Naive thymus-derived CD4-positive, alpha-beta T cell (primary cell): Measurements from ENCODE around the gene DDX17. TPM values are rescaled to one million over a fixed set of nuclear protein-coding genes. Genes with fewer than 3 reads are reported as not detected.

Source experiments
- ATAC-seq: fragments of 150-1000 bp; cut with Tn5 transposase; 2 replicates; pipeline ENCODE4 v1.10.0; 2021; ENCODE audit warnings: mild to moderate bottlenecking, moderate library complexity
- CTCF ChIA-PET: fragments of 350-600 bp; sonication (Branson Sonifier 250); formaldehyde crosslinking; loops from one replicate; lab custom pipeline; 2021; ENCODE audit warnings: antibody characterized with exemption; lab: Charles Lee
- POLR2A ChIA-PET: fragments of 350-600 bp; sonication (Branson Sonifier 250); formaldehyde crosslinking; loops from one replicate; lab custom pipeline; 2021; ENCODE audit warnings: antibody characterized with exemption, inconsistent platforms; lab: Charles Lee
- DNase-seq, 9 donors: peaks; one replicate each; pipeline versions ENCODE4 v3.0.0 to v3.0.0-alpha.2; 2020 to 2022; ENCODE audit warnings: mixed read lengths in 1 of 9
- H3K27ac ChIP-seq: one replicate; pipeline ENCODE4 v1.7.0; 2013; ENCODE audit warnings: mild to moderate bottlenecking, low read depth, low read length, moderate library complexity
- H3K27me3 ChIP-seq, 2 donors: one replicate each; pipeline ENCODE4 v1.7.0; 2013; ENCODE audit warnings: low read length in 2 of 2, mild to moderate bottlenecking in 2 of 2, moderate library complexity in 2 of 2; ENCODE audit not compliant: control insufficient read depth in 2 of 2, insufficient read depth in 2 of 2
- H3K36me3 ChIP-seq, 3 experiments: 1 replicate in 2 of 3; 2 replicates in 1 of 3; pipeline ENCODE4 v1.7.0; 2013; ENCODE audit warnings: low read length in 3 of 3, mild to moderate bottlenecking in 3 of 3, moderate library complexity in 1 of 3; ENCODE audit not compliant: insufficient read depth in 3 of 3, control insufficient read depth in 2 of 3
- H3K4me1 ChIP-seq, 2 donors: one replicate each; pipeline ENCODE4 v1.7.0; 2013; ENCODE audit warnings: low read length in 2 of 2, mild to moderate bottlenecking in 2 of 2, moderate library complexity in 1 of 2; ENCODE audit not compliant: control insufficient read depth in 2 of 2, insufficient read depth in 2 of 2
- H3K4me3 ChIP-seq: 2 replicates; pipeline ENCODE4 v1.7.0; 2013; ENCODE audit warnings: mild to moderate bottlenecking, low read length
- H3K9me3 ChIP-seq, 3 experiments: 1 replicate in 2 of 3; 2 replicates in 1 of 3; pipeline ENCODE4 v1.7.0; 2013; ENCODE audit warnings: low read length in 3 of 3; ENCODE audit not compliant: control insufficient read depth in 2 of 3
- H3K27ac Mint-ChIP-seq, 9 donors: one replicate each; pipeline ENCODE4 v1.8.0; 2020 to 2022; ENCODE audit warnings: mixed read lengths in 9 of 9, mild to moderate bottlenecking in 8 of 9, moderate library complexity in 5 of 9, inconsistent platforms in 2 of 9
- H3K27me3 Mint-ChIP-seq, 5 donors: one replicate each; pipeline ENCODE4 v1.8.0; 2021 to 2022; ENCODE audit warnings: mixed read lengths in 5 of 5, mild to moderate bottlenecking in 1 of 5
- H3K36me3 Mint-ChIP-seq, 5 donors: one replicate each; pipeline ENCODE4 v1.8.0; 2020 to 2022; ENCODE audit warnings: mixed read lengths in 5 of 5, mild to moderate bottlenecking in 3 of 5, inconsistent platforms in 1 of 5
- H3K4me1 Mint-ChIP-seq, 7 donors: one replicate each; pipeline ENCODE4 v1.8.0; 2020 to 2022; ENCODE audit warnings: mixed read lengths in 7 of 7, mild to moderate bottlenecking in 3 of 7, inconsistent platforms in 1 of 7
- H3K4me3 Mint-ChIP-seq, 10 donors: one replicate each; pipeline ENCODE4 v1.8.0; 2020 to 2022; ENCODE audit warnings: mild to moderate bottlenecking in 10 of 10, mixed read lengths in 10 of 10, moderate library complexity in 6 of 10, inconsistent platforms in 2 of 10
- H3K9me3 Mint-ChIP-seq, 11 donors: one replicate each; pipeline ENCODE4 v1.8.0; 2020 to 2022; ENCODE audit warnings: mixed read lengths in 11 of 11, mild to moderate bottlenecking in 4 of 11, inconsistent platforms in 1 of 11, moderate library complexity in 1 of 11
- intact Hi-C, 2 donors: fragments of 100-400 bp; cut with micrococcal nuclease; formaldehyde crosslinking; loops; one replicate each; pipeline ENCODE4 v1.15.1; 2023
- polyA plus RNA-seq, 2 donors: library from polyadenylated mRNA; unstranded; fragments of 300-500 nt; fragmentation: Illumina TruSeq; gene quantifications; one replicate each; pipeline ENCODE4 v1.2.3, GENCODE V29; 2021
- total RNA-seq, 6 experiments: library from RNA in 5 of 6; stranded (reverse) in 5 of 6; gene quantifications; 1 replicate in 5 of 6; 2 replicates in 1 of 6; pipeline ENCODE4 v1.2.3 and lab custom pipeline; 2021 to 2026

DDX17 gene
- total and polyA plus RNA-seq, 7 experiments from 2014 or later = 37.7 to 1,097 (median 652) TPM

DNA sequence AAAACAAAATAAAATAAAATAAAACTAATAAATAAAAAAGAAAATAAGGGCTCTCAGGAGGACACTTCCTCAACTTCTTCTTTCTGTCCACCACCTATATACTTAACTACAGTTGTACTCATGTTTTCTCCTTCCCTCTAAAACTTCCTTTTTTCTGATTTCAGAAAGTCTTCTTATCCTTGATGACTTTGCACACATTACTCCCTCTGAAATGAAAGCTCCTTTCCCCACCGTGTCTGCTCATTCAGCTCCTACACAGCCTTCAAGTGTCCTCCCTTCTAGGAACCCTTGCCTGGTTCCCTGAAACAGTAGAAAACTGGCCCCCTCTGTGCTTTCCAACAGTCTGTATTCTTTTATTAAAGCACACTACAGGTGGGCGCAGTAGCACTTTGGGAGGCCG, 18.3 kb upstream of the DDX17 start:
- intact Hi-C loops = no loop called here
- no peaks in the 10 kb centered on the region for H3K4me1 ChIP-seq
- CTCF ChIA-PET = no interaction called here

GRCh38 chr22:38523479-38523878, 17.4 kb upstream of the DDX17 start:
- Mint-ChIP-seq H3K4me3 (no peak overlapping the region), H3K27ac (no peak overlapping the region), H3K4me1 (peaks cover 0 to 4% (median 0%) of the 10 kb centered on the region in 7 donors), H3K9me3 (no peaks in the 10 kb centered on the region), H3K27me3 (peaks cover 0 to 14% (median 4%) of the 10 kb centered on the region in 5 donors), H3K36me3 (no peaks in the 10 kb centered on the region)
- Histone ChIP-seq H3K27me3 (no peaks in the 10 kb centered on the region), H3K9me3 (no peaks in the 10 kb centered on the region), H3K4me1 (no peaks in the 10 kb centered on the region), H3K4me3 (no peak overlapping the region), H3K36me3 (no peaks in the 10 kb centered on the region), H3K27ac (no peak overlapping the region)
- ChIA-PET POLR2A (interaction anchor here (0.7 to 1.0 kb wide), 5 partner anchors 13 to 41 kb away, joined by 3 to 6 read pairs (median 4); no protein-coding TSS in a partner anchor), CTCF (interaction anchor here (0.7 to 0.8 kb wide), 2 partner anchors 263 to 470 kb away, joined by 3 to 5 read pairs; no protein-coding TSS in a partner anchor)
- no peak for DNase-seq
- intact Hi-C loops = no loop called here
- ATAC-seq = no peak

More for the DNA sequence above, 18.3 kb upstream of the DDX17 start:
- no peak for DNase-seq
- no peak overlapping the region for H3K4me3 Mint-ChIP-seq
- H3K4me1 Mint-ChIP-seq = peaks cover 0 to 4% (median 3%) of the 10 kb centered on the region in 7 donors
- H3K27ac Mint-ChIP-seq = no peak overlapping the region
- ATAC-seq = no peak
- peaks cover 0 to 14% (median 4%) of the 10 kb centered on the region in 5 donors for H3K27me3 Mint-ChIP-seq
- Histone ChIP-seq H3K27me3 (no peaks in the 10 kb centered on the region), H3K27ac (no peak overlapping the region), H3K36me3 (no peaks in the 10 kb centered on the region), H3K4me3 (no peak overlapping the region), H3K9me3 (no peaks in the 10 kb centered on the region)
- POLR2A ChIA-PET = interaction anchor here (0.9 kb wide), 1 partner anchor 15 kb away, joined by 5 read pairs; no protein-coding TSS in a partner anchor
- no peaks in the 10 kb centered on the region for H3K9me3 Mint-ChIP-seq
- peaks cover 0 to 2% (median 0%) of the 10 kb centered on the region in 5 donors for H3K36me3 Mint-ChIP-seq

DNA sequence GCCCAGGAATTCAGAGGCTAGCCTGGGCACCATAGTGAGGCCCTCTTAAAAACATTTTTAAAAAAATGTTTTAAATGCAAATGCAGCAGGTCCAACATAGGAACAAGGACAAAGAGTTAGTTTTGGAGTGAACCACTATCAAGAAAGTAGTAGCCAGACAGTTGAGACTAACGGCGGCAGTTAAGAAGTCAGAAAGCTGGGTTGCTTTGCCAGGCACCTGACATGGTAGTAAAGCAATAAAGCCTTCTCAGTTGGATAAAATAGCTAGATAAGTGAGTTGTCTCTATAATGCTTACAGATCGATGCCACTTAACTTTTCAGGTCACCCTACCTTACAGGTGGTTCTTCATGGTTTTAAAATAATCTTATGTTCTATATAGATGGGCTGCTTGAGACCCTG, 16.9 kb upstream of the DDX17 start:
- ChIA-PET CTCF (interaction anchor here (0.8 kb wide), 1 partner anchor 470 kb away, joined by 3 read pairs; no protein-coding TSS in a partner anchor), POLR2A (interaction anchor here (0.6 to 1.0 kb wide), 5 partner anchors 9 to 42 kb away, joined by 3 to 6 read pairs (median 3); no protein-coding TSS in a partner anchor)
- no peak overlapping the region for H3K27ac Mint-ChIP-seq
- H3K4me3 ChIP-seq = no peak overlapping the region
- intact Hi-C loops = no loop called here
- H3K36me3 Mint-ChIP-seq = no peaks in the 10 kb centered on the region
- H3K9me3 Mint-ChIP-seq = no peaks in the 10 kb centered on the region
- H3K4me1 ChIP-seq = no peaks in the 10 kb centered on the region
- no peak for DNase-seq
- H3K27me3 ChIP-seq = no peaks in the 10 kb centered on the region
- no peak for ATAC-seq
- no peak overlapping the region for H3K4me3 Mint-ChIP-seq
- H3K27ac ChIP-seq = no peak overlapping the region
- no peaks in the 10 kb centered on the region for H3K36me3 ChIP-seq
- no peaks in the 10 kb centered on the region for H3K9me3 ChIP-seq
- H3K27me3 Mint-ChIP-seq = peaks cover 0 to 14% (median 4%) of the 10 kb centered on the region in 5 donors
- peaks cover 0 to 4% (median 0%) of the 10 kb centered on the region in 7 donors for H3K4me1 Mint-ChIP-seq

DNA sequence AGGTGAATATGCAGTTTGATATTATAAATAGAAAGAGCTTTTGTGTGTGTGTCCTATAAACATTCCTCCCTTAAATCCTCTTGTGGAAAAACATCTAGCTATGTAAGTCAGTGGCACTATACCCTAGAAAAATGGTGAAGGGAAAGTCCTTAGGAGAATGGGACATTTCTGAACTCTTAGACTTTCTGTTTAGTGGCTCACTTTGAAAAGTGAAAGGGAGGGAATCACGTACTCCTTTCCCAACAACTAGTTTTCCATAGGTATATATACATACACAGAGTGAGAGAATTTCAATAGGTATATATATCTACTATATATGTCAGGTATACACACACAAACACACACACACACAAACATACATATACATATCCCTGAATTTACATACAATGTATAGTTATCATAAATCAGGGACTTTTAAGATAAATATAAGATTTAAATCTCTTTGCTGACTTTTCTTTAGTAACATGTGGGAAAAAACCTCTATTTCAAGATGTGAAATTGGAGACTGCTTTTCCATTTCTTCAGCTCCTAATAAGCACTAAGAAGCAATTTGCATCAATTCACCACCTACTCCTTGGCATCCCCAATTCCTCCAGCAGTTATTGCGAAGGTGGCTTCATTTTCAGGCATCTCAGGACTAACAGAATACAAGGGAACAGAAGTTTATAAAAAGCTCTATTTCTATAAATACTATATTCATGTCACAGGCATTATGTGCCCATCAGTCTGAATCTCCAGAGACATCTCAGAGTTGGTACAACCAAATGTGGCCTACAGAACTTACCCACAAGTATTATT, 13.5 kb upstream of the DDX17 start:
- Mint-ChIP-seq H3K9me3 (no peaks in the 10 kb centered on the region), H3K4me3 (no peak overlapping the region), H3K4me1 (peaks cover 0 to 4% (median 0%) of the 10 kb centered on the region in 7 donors), H3K27ac (no peak overlapping the region), H3K27me3 (peaks cover 0 to 14% (median 0%) of the 10 kb centered on the region in 5 donors), H3K36me3 (no peaks in the 10 kb centered on the region)
- no peak overlapping the region for H3K4me3 ChIP-seq
- H3K27me3 ChIP-seq = no peaks in the 10 kb centered on the region
- DNase-seq = no peak
- no peak for ATAC-seq
- ChIA-PET POLR2A (no interaction called here), CTCF (interaction anchor here (0.8 kb wide), 1 partner anchor 8 kb away, joined by 3 read pairs; no protein-coding TSS in a partner anchor)
- no peak overlapping the region for H3K27ac ChIP-seq
- no peaks in the 10 kb centered on the region for H3K36me3 ChIP-seq
- intact Hi-C loops = no loop called here
- no peaks in the 10 kb centered on the region for H3K9me3 ChIP-seq
- no peaks in the 10 kb centered on the region for H3K4me1 ChIP-seq

GRCh38 chr22:38518620-38519019, 12.5 kb upstream of the DDX17 start:
- Histone ChIP-seq H3K27me3 (no peaks in the 10 kb centered on the region), H3K36me3 (no peaks in the 10 kb centered on the region), H3K9me3 (no peaks in the 10 kb centered on the region), H3K4me3 (no peak overlapping the region), H3K4me1 (no peaks in the 10 kb centered on the region), H3K27ac (no peak overlapping the region)
- Mint-ChIP-seq H3K36me3 (no peaks in the 10 kb centered on the region), H3K27ac (no peak overlapping the region), H3K27me3 (peaks cover 0 to 9% (median 0%) of the 10 kb centered on the region in 5 donors), H3K9me3 (no peaks in the 10 kb centered on the region), H3K4me1 (no peaks in the 10 kb centered on the region), H3K4me3 (no peak overlapping the region)
- ChIA-PET POLR2A (no interaction called here), CTCF (interaction anchor here (0.7 kb wide), 2 partner anchors 495 to 560 kb away, joined by 3 to 4 read pairs; partner anchors contain the start of gene APOBEC3C)
- intact Hi-C loops = no loop called here
- no peak for DNase-seq
- ATAC-seq = no peak

- H3K27ac Mint-ChIP-seq = peak overlapping the region in 1 of 9 donors; percentile 5
- Histone ChIP-seq H3K4me3 (no peak overlapping the region), H3K27ac (no peak overlapping the region), H3K9me3 (no peaks in the 10 kb centered on the region), H3K27me3 (no peaks in the 10 kb centered on the region), H3K4me1 (peaks cover 0 to 4% of the 10 kb centered on the region in 2 donors), H3K36me3 (no peaks in the 10 kb centered on the region)
- peaks cover 4 to 14% (median 9%) of the 10 kb centered on the region in 7 donors for H3K4me1 Mint-ChIP-seq
- ATAC-seq (peak; percentile 87), DNase-seq (peak in 8 of 9 donors; percentile 23 to 58 (median 48))
- H3K9me3 Mint-ChIP-seq = peaks cover 0 to 5% (median 0%) of the 10 kb centered on the region in 11 donors
- intact Hi-C loops = loop anchor here in 1 of 2 donors (1.0 kb wide), 1 partner anchor 461 kb away; no protein-coding TSS in a partner anchor
- no peak overlapping the region for H3K4me3 Mint-ChIP-seq
- ChIA-PET POLR2A (interaction anchor here (2.3 kb wide), 1 partner anchor 11 kb away, joined by 6 read pairs; no protein-coding TSS in a partner anchor), CTCF (interaction anchor here (0.6 to 1.8 kb wide), 2 partner anchors 10 to 92 kb away, joined by 3 to 9 read pairs; no protein-coding TSS in a partner anchor)
- peaks cover 0 to 4% (median 0%) of the 10 kb centered on the region in 5 donors for H3K36me3 Mint-ChIP-seq
- no peaks in the 10 kb centered on the region for H3K27me3 Mint-ChIP-seq
Measured at GRCh38 chr22:38513063-38513462, 7.0 kb upstream of the DDX17 start.
